Measurements from ENCODE around the gene ACSF3. TPM values are rescaled to one million over a fixed set of nuclear protein-coding genes. Genes with fewer than 3 reads are reported as not detected.

The ACSF3 gene
- total RNA-seq, 1 experiment from 2014 or later, result 74.5 TPM

GRCh38 chr16:89195521-89196171 lies 102.0 kb downstream of the ACSF3 start (continued):
- TF ChIP-seq TCF7L2 (IDR thresholded peaks at IDR 0.05; ENCODE audit: borderline replicate concordance, extremely low read depth, insufficient read depth, insufficient read length) (no peak), YY1 (IDR thresholded peaks at IDR 0.05; ENCODE audit: extremely low read depth, insufficient replicate concordance, low read depth, low read length) (no peak), EGR1 (IDR thresholded peaks at IDR 0.05; ENCODE audit: low read depth) (no peak)

- ChIA-PET POLR2A (interaction anchor here (1.8 kb wide), 1 partner anchor 26 kb away, joined by 4 read pairs; the partner anchor contains the start of gene CDH15), CTCF (no interaction called here), RAD21 (ENCODE audit: low non-redundant PET in 1 of 2, low total read pairs in 2 of 2, uncharacterized antibody in 2 of 2, unreplicated experiment in 2 of 2) (no interaction called here)
- intact Hi-C loops (cut with micrococcal nuclease), result no loop called here
- Histone ChIP-seq H3K4me1 (ENCODE audit: control insufficient read depth in 1 of 2, insufficient read depth in 2 of 2, low read length in 2 of 2) (peaks cover 5 to 25% of the 10 kb centered on the region in 2 experiments), H3K36me3 (ENCODE audit: control insufficient read depth in 1 of 2, insufficient read depth in 2 of 2, low read length in 2 of 2) (no peaks in the 10 kb centered on the region), H2AFZ (ENCODE audit: low read depth, low read length, poor library complexity, severe bottlenecking) (no peak overlapping the region), H3K4me3 (replicated peaks in 1 of 2; ENCODE audit: low read depth in 1 of 2, low read length in 2 of 2) (no peak overlapping the region), H3K9me2 (ENCODE audit: insufficient read depth) (no peaks in the 10 kb centered on the region), H3K79me2 (ENCODE audit: insufficient read depth, low read length) (no peaks in the 10 kb centered on the region), H3K27me3 (ENCODE audit: insufficient read depth, low read length) (no peaks in the 10 kb centered on the region), H4K20me1 (ENCODE audit: insufficient read depth) (no peaks in the 10 kb centered on the region), H3K9me3 (ENCODE audit: control insufficient read depth in 1 of 2, insufficient read depth in 1 of 2, low read depth in 1 of 2, low read length in 2 of 2) (no peaks in the 10 kb centered on the region), H3K27ac (ENCODE audit: low read depth, low read length) (no peak overlapping the region), H3K9ac (ENCODE audit: low read length) (no peak overlapping the region), H3K4me2 (ENCODE audit: low read length) (no peak overlapping the region)
- no TSS peak for BruUV-seq (replicated peaks)
- TF ChIP-seq SRF (IDR thresholded peaks at IDR 0.05; ENCODE audit: low read depth), result no peak
- TF ChIP-seq POLR2AphosphoS5 (IDR thresholded peaks at IDR 0.05; ENCODE audit: low read depth, low read length), result no peak
- no peak for TF ChIP-seq MAX (IDR thresholded peaks at IDR 0.05)
- no peak for TF ChIP-seq YY1 (IDR thresholded peaks at IDR 0.05; ENCODE audit: extremely low read depth, insufficient replicate concordance, low read depth, low read length)
- TF ChIP-seq JUND (IDR thresholded peaks at IDR 0.05), result no peak
- TF ChIP-seq REST (IDR thresholded peaks at IDR 0.05; ENCODE audit: low read depth), result no peak
- TF ChIP-seq CEBPB (IDR thresholded peaks at IDR 0.05; ENCODE audit: low read depth), result no peak
- ATAC-seq (no peak), DNase-seq (ENCODE audit: low read depth, low spot score) (no peak)
Observed at GRCh38 chr16:89197033-89197632, 103.5 kb downstream of the ACSF3 start.
